Cerebellar nuclear complex (tissue), 1 donor: ENCODE results near the gene CLASP1.
"Not testable (repeated sequence)": the region's sequence is repeated elsewhere in the genome, so short reads cannot be mapped to it uniquely, and the experiment has no call there.

Experiments
- DNase-seq, 2 experiments: peaks; one replicate each; lab custom pipeline; 2025; lab: John Stamatoyannopoulos, UW

CLASP1 gene

GRCh38 chr2:121662656-121663055 lies 13.4 kb upstream of the CLASP1 start:
- DNase-seq: no peak

- DNase-seq: no peak
Measured at GRCh38 chr2:121659933-121660332, 10.7 kb upstream of the CLASP1 start.

GRCh38 chr2:121658393-121658792 lies 9.1 kb upstream of the CLASP1 start:
- DNase-seq: not testable (repeated sequence)

GRCh38 chr2:121653035-121653434 lies 3.8 kb upstream of the CLASP1 start:
- no peak for DNase-seq

GRCh38 chr2:121650315-121650930 lies 1.2 kb upstream of the CLASP1 start:
- DNase-seq: no peak

GRCh38 chr2:121649596-121650314 lies 493 bp upstream of the CLASP1 start:
- DNase-seq: peak; percentile 25 to 76

DNA sequence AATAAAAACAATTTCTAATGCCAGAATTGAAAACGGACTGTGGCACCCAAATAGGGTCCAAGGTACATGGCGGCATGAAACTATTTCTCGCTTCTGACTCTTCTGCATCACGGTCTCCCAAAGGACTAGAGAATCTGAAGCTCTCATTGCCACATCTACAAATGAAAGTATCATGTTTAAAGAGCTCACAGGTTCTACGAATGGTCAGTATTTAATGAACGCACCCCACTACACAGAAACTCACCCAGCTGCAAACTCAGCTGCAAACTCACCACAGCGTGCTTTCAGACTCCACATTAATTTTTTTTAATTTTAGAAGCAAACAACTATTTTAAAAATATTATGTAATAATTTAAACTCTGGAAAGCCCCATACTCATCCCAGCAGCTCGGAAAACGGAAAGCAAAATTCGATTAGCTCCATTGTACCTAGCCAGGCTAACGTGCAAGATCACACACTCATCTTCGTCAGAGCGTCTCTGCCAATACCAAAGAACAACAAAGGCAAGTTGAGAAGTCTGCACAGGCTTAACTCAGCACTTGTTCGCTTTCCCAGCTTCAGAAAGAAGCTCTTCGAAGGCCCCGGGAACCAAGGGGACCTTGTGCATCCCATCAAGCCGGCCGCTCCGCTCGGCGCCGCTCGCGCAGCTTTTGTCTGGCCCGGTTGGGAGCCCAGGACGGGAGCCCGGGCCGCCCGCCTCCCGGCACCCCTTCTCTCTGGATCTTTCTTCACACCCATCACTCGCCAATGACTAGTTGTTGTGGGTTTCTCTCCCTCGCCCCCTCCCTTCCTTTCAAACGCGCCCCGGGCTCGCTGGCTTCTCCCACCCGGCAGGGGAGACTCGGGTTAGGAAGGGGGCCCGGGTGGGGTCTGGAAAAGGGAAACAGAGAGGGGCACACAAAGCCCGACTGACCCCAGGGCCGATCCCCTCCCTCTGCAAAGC lies 785 bp downstream of the CLASP1 start:
- no peak for DNase-seq

DNA sequence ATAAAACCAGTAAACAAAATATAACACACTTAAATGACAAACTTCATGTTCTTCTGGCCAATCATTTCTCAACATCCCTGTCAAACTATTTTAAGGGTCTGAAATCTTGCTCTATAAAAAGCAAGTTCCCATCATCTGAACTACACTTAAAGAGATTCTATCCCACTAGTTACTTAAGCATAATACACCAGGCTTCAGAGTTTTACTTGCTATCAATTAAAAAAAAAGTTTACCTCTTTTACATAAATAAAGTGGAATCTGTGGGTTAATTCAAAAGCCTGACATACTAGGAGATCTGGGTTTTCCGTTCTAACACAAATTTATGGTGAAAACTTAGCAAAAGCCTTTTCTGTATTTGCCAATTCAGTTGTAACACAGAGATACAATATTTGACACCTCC lies 1.9 kb downstream of the CLASP1 start:
- DNase-seq: no peak

DNA sequence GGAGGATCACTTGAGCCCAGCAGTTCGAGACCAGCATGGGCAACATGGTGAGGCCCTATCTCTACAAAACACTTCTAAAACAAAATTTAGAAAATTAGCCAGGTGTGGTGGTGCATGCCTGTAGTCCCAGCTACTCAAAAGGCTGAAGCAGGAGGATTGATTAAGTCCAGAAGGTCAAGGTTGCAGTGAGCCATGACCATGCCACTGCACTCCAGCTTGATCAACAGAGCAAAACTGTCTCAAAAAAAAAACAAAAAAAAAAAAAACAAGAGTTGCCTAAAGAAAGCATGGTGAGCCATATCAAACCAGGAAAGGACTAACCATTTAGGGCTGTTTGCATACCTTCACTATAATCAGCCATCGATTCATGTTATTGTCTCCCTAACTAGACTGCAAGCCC lies 4.5 kb downstream of the CLASP1 start:
- no peak for DNase-seq

GRCh38 chr2:121643877-121644276 lies 5.4 kb downstream of the CLASP1 start:
- no peak for DNase-seq

DNA sequence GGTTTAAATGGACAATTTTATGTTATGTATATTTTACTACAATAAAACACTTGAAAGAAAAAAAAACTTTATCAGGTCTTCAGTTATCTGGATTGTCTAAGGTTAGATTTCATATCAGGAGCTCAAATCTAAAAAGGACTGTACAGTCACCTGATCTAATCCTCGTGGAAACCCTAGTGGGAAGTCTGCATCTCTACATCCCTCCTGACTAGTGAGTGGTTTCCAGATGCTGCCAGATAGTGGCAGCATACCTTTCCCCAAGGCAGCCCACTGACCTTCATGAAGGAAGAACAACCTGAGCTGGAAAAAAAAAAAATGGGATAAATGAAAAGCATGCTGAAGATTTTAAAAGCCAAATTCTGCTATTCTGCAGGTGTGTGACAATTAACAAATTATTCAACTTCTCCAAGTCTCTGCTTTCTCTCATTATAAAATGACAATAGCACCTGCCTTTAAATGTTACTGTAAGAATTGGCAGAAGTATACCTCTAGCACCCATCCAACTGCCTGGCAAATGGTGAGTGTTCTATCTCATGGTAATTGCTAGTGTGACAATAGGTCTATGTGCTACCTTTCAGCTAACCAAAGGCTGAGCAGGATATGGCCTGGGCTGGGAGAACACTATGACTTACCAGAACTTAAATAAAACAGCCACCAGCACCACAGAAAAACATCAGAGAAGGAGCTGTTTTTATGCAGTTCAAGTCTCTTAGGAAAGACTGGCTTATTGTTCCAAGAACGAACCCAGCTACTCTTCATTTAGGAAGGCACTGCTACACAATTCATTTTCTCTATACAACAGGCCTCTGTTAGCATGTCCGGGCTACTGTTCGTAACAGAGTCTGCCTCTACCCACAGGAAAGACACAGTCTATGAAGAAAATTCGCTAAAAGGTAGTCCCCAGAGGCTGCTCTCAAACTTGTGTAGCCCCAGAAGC lies 8.6 kb downstream of the CLASP1 start:
- DNase-seq: no peak

DNA sequence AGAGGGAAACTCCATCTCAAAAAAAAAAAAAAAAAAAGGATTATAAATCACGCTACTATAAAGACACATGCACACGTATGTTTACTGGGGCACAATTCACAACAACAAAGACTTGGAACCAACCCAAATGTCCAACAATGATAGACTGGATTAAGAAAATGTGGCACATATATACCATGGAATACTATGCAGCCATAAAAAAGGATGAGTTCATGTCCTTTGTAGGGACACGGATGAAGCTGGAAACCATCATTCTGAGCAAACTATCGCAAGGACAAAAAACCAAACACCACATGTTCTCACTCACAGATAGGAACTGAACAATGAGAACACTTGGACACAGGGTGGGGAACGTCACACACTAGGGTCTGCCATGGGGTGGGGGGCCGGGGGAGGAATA lies 9.4 kb downstream of the CLASP1 start:
- DNase-seq: not testable (repeated sequence)

- DNase-seq: no peak
Measured at GRCh38 chr2:121638333-121638732, 10.9 kb downstream of the CLASP1 start.

- no peak for DNase-seq
Measured at GRCh38 chr2:121635371-121635770, 13.9 kb downstream of the CLASP1 start.

DNA sequence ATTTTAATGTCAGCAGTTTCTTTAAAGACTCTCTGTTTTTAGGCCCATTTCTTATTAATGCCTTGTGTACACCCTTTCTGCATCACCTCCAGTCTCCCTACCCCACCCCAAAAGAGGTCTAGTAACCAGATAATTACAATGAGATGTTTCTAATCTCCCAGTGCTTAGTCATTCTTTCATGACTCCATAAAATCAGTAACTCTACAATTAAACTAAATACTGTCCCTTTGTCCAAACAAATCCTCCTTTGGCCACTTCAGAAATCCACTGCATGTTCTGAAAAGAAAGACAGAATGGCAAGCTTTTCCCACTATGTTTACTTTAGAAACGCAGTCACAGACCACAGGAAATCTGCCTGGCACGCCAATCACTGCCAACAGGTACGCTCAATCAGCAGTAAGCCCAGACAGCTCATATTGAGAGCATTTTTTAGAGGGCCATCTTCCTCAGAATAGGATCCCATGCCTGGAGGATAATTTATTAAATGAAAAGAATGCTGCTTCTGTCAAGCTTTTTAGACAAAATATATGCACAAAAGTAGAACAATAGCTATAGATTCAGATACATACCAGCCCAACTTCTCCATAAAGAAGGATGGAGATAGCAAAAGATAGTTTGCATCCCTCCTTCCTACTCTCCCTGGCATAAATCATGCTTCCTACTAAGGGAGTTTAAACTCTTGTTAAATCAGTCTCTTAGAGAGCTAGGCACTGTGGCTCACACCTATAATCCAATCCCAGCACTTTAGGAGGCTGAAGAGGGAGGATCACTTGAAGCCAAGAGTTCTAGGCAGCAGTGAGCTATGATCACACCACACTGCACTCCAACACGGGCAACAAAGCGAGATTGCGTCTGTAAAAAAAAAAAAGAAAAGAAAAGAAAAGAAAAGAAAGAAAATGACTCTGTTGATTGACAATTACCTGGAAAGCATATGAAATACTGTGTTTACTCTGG lies 14.6 kb downstream of the CLASP1 start:
- DNase-seq: no peak

DNA sequence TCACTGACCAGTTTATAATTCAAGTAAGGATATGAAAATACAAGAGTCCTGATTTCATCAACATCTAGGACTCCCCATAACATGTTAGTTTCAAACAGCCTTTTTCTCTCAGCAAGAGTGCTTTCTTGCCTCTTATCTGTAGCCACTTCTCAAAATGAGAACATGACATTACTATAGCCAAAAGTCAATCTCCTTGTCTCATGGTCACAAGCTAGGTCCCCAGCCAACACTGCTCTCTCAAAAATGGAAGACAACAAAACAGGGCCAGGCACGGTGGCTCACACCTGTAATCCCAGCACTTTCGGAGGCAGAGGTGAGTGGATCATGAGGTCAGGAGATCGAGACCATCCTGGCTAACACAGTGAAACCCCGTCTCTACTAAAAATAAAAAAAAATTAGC lies 15.8 kb downstream of the CLASP1 start:
- no peak for DNase-seq

- no peak for DNase-seq
Measured at GRCh38 chr2:121627525-121628050, 21.7 kb downstream of the CLASP1 start.

DNA sequence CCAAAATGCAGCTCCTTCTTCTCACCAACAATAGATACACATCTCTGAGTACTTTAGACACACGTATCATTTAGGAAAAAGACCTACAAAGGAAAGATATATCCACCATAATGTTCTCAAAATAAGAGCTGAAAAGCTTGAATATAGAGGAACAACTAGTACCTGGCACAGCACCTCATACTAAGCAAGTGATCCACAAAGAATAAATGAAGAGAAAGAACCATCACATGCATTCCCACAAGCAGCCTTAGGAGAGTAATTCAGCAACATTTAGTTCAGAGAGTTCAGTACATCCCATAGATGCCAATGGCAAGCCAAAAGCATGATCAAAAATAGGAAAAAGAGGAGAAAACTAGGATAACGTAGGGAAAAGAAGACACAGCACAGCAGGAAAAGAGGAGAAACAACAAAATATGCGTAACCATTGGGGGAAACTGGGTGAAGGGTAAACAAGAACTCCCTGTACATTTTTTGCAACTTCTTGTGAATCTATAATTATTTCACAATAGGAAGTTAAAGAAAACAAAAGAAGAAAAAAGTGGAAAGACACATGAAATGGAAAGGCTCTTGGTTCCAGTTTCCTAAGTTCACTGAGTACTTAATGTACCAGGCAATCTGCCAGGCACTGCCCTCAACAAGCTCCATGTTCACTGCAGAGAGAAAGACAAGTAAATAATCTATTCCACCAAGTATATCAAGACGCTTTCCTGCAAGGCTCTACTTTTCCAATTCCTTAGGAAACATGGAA lies 22.3 kb downstream of the CLASP1 start:
- no peak for DNase-seq

GRCh38 chr2:121625953-121626352 lies 23.3 kb downstream of the CLASP1 start:
- no peak for DNase-seq
